Prostate gland (tissue), 2 donors: ENCODE data around the gene SPRED1.

Source experiments
- CTCF ChIP-seq, 4 experiments: fragments of 200-600 bp in 2 of 4; fragments of 450-650 bp in 2 of 4; sonication (generic) in 2 of 4; IDR thresholded peaks; 1 replicate in 3 of 4; 2 replicates in 1 of 4; pipeline ENCODE4 v1.5.1; 2016 to 2019; ENCODE audit warnings: antibody characterized with exemption in 4 of 4, mild to moderate bottlenecking in 2 of 4, moderate library complexity in 2 of 4
- POLR2A ChIP-seq: fragments of 450-650 bp; IDR thresholded peaks from one replicate; pipeline ENCODE4 v1.6.1; 2016; ENCODE audit warnings: antibody characterized with exemption, mild to moderate bottlenecking

GRCh38 chr15:38252481-38253350 is at the start of gene SPRED1:
- no peak for TF ChIP-seq CTCF (IDR thresholded peaks at IDR 0.05)
- no peak for TF ChIP-seq POLR2A
